Measurements from ENCODE around the gene PCBP1. TPM values are rescaled to one million over a fixed set of nuclear protein-coding genes. Genes with fewer than 3 reads are reported as not detected.

The PCBP1 gene
- polyA plus RNA-seq, 1 donor from 2014 or later = 33.3 TPM

- H3K79me2 ChIP-seq (replicated peaks; ENCODE audit: insufficient read depth, low read length) = no peaks in the 10 kb centered on the region
- no peak overlapping the region for H3K9ac ChIP-seq (ENCODE audit: low read length)
- H3K4me2 ChIP-seq (ENCODE audit: low read length) = no peak overlapping the region
- no peaks in the 10 kb centered on the region for H3K9me2 ChIP-seq (ENCODE audit: insufficient read depth, low read length)
- no peak overlapping the region for H3K4me3 ChIP-seq (ENCODE audit: low read length)
- no peaks in the 10 kb centered on the region for H3K27me3 ChIP-seq (ENCODE audit: insufficient read depth, low read depth, low read length)
- TF ChIP-seq EZH2 (IDR thresholded peaks at IDR 0.05; ENCODE audit: borderline replicate concordance, insufficient read depth, low read length, poor library complexity, severe bottlenecking) (no peak), CTCF (IDR thresholded peaks at IDR 0.05; ENCODE audit: poor library complexity, severe bottlenecking) (no peak), TAF1 (IDR thresholded peaks at IDR 0.05; ENCODE audit: low read depth) (no peak), POLR2AphosphoS5 (IDR thresholded peaks at IDR 0.05) (no peak), RAD21 (conservative IDR thresholded peaks at IDR 0.05) (no peak), SMC3 (conservative IDR thresholded peaks at IDR 0.05; ENCODE audit: poor library complexity) (no peak), MXI1 (conservative IDR thresholded peaks at IDR 0.05; ENCODE audit: poor library complexity, severe bottlenecking) (no peak), EP300 (conservative IDR thresholded peaks at IDR 0.05; ENCODE audit: poor library complexity, severe bottlenecking) (no peak)
- TF ChIP-seq, protein P1, sequence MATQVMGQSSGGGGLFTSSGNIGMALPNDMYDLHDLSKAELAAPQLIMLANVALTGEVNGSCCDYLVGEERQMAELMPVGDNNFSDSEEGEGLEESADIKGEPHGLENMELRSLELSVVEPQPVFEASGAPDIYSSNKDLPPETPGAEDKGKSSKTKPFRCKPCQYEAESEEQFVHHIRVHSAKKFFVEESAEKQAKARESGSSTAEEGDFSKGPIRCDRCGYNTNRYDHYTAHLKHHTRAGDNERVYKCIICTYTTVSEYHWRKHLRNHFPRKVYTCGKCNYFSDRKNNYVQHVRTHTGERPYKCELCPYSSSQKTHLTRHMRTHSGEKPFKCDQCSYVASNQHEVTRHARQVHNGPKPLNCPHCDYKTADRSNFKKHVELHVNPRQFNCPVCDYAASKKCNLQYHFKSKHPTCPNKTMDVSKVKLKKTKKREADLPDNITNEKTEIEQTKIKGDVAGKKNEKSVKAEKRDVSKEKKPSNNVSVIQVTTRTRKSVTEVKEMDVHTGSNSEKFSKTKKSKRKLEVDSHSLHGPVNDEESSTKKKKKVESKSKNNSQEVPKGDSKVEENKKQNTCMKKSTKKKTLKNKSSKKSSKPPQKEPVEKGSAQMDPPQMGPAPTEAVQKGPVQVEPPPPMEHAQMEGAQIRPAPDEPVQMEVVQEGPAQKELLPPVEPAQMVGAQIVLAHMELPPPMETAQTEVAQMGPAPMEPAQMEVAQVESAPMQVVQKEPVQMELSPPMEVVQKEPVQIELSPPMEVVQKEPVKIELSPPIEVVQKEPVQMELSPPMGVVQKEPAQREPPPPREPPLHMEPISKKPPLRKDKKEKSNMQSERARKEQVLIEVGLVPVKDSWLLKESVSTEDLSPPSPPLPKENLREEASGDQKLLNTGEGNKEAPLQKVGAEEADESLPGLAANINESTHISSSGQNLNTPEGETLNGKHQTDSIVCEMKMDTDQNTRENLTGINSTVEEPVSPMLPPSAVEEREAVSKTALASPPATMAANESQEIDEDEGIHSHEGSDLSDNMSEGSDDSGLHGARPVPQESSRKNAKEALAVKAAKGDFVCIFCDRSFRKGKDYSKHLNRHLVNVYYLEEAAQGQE (IDR thresholded peaks at IDR 0.05; ENCODE audit: borderline replicate concordance) = no peak
- no peaks in the 10 kb centered on the region for H3K36me3 ChIP-seq (ENCODE audit: insufficient read depth, low read length)
- H4K20me1 ChIP-seq (ENCODE audit: insufficient read depth) = no peaks in the 10 kb centered on the region
- H3K27ac ChIP-seq (ENCODE audit: low read length) = no peak overlapping the region
- H3F3A ChIP-seq (ENCODE audit: insufficient read depth, low read length, poor library complexity, severe bottlenecking) = no peaks in the 10 kb centered on the region
- no peak overlapping the region for H2AFZ ChIP-seq (ENCODE audit: low read depth, low read length)
- H3K9me3 ChIP-seq (ENCODE audit: low read length) = no peaks in the 10 kb centered on the region
Measured at GRCh38 chr2:70073493-70073892, 13.8 kb upstream of the PCBP1 start.

DNA sequence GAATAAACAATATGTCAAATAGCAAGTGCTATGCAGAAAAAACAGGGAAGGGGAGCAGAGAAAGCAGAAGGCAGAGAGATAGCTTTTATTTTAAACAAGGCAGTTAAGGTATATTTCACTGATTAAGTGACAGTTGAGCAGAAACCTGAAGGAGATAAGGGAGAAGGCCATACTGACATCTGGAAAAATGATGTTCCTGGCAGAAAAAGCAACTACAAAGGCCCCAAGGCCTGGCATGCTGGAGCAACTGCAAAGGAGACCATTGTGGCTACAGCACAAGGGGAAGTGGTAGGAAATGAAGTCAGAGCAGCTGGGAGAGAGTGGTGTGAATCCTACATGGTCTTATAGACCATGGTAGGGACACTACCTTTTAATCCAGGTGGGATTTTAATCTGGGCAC lies 8.9 kb upstream of the PCBP1 start:
- no peak overlapping the region for H3K4me2 ChIP-seq (ENCODE audit: low read length)
- no peaks in the 10 kb centered on the region for H3F3A ChIP-seq (ENCODE audit: insufficient read depth, low read length, poor library complexity, severe bottlenecking)
- no peak overlapping the region for H2AFZ ChIP-seq (ENCODE audit: low read depth, low read length)
- H3K4me3 ChIP-seq (ENCODE audit: low read length) = no peak overlapping the region
- H3K79me2 ChIP-seq (replicated peaks; ENCODE audit: insufficient read depth, low read length) = peaks cover under 1% of the 10 kb centered on the region
- no peak overlapping the region for H3K9ac ChIP-seq (ENCODE audit: low read length)
- no peaks in the 10 kb centered on the region for H3K9me3 ChIP-seq (ENCODE audit: low read length)
- H3K36me3 ChIP-seq (ENCODE audit: insufficient read depth, low read length) = peaks cover 6% of the 10 kb centered on the region
- no peak overlapping the region for H3K27ac ChIP-seq (ENCODE audit: low read length)
- no peaks in the 10 kb centered on the region for H3K9me2 ChIP-seq (ENCODE audit: insufficient read depth, low read length)
- no peaks in the 10 kb centered on the region for H4K20me1 ChIP-seq (ENCODE audit: insufficient read depth)
- no peaks in the 10 kb centered on the region for H3K27me3 ChIP-seq (ENCODE audit: insufficient read depth, low read depth, low read length)
- TF ChIP-seq EZH2 (IDR thresholded peaks at IDR 0.05; ENCODE audit: borderline replicate concordance, insufficient read depth, low read length, poor library complexity, severe bottlenecking) = no peak
- TF ChIP-seq CTCF (IDR thresholded peaks at IDR 0.05; ENCODE audit: poor library complexity, severe bottlenecking) = no peak
- TF ChIP-seq SMC3 (conservative IDR thresholded peaks at IDR 0.05; ENCODE audit: poor library complexity) = no peak
- TF ChIP-seq, protein P1 (IDR thresholded peaks at IDR 0.05; ENCODE audit: borderline replicate concordance) = no peak
- TF ChIP-seq TAF1 (IDR thresholded peaks at IDR 0.05; ENCODE audit: low read depth) = no peak
- TF ChIP-seq POLR2AphosphoS5 (IDR thresholded peaks at IDR 0.05) = no peak
- TF ChIP-seq EP300 (conservative IDR thresholded peaks at IDR 0.05; ENCODE audit: poor library complexity, severe bottlenecking) = no peak
- no peak for TF ChIP-seq MXI1 (conservative IDR thresholded peaks at IDR 0.05; ENCODE audit: poor library complexity, severe bottlenecking)
